Measurements from ENCODE around the gene DDX24.
A peak's percentile ranks its signal among the peaks of the same experiment; 100 is the strongest.

Gene DDX24

DNA sequence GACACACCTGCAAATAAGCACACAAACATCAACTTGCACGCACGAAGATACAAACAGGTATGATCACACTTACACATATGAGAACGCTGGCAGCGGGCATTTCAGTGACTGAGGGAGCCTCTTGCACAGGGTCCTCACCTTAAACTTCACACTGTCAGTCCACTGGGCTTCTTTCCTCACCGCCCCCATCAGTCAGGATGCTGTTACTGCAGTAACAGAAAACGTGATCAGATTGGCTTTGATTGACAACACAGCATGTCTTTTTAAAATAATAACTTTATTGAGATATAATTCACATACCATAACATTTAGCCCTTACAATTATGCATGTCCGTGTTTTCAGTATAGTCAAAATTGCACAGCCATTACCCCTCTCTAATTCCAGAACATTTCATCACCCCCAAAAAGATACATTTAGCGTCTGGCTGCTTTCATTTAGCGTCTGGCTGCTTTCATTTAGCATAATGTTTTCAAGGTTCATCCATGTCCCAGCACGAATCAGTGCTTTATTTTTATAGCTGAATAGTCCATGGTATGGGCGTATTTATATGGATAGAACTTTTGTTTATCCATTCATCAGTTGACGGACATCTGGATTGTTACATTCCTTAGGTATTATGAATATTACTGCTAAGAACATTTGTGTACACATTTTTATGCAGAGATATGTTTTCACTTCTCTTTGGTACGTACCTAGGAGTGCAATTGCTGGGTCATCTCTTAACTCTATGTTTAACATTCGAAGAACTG is 75.5 kb downstream of the DDX24 start:
- DNase-seq, result peak; percentile 23

DNA sequence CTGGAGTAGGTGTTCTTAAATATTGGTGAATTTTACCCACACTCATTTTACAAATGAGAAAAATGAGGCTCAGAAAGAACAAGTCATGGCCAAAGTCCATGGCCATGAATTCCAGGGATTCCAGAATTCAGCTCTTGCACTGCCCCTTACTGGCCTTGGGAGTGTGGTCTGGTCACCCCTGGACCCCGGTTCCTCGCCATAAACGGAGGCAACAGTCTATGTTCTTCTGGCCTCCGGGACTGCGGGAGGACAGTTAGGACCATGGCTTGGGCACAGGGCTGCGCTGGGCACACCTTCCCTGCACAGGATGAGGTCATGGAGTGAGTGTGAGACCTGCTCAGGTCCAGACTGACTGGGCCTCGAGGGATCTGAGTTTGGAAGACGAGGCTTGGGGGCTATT is 77.0 kb downstream of the DDX24 start:
- DNase-seq, result no peak

DNA sequence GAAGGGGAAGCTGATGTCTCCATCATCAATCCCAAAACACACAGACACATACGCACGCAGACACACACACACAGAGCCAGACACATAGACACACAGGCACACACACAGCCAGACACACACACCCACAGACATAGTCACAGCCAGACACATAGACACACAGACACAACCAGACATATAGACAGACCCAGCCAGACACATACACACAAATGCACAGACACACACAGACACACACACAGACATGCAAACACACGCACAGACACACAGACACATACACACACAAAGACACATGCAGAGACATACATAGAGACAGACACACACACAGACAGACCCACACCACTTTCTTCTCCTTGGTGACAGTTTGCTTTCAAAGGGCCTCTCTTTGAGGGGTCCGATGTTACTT is 77.6 kb downstream of the DDX24 start:
- no peak for DNase-seq

DNA sequence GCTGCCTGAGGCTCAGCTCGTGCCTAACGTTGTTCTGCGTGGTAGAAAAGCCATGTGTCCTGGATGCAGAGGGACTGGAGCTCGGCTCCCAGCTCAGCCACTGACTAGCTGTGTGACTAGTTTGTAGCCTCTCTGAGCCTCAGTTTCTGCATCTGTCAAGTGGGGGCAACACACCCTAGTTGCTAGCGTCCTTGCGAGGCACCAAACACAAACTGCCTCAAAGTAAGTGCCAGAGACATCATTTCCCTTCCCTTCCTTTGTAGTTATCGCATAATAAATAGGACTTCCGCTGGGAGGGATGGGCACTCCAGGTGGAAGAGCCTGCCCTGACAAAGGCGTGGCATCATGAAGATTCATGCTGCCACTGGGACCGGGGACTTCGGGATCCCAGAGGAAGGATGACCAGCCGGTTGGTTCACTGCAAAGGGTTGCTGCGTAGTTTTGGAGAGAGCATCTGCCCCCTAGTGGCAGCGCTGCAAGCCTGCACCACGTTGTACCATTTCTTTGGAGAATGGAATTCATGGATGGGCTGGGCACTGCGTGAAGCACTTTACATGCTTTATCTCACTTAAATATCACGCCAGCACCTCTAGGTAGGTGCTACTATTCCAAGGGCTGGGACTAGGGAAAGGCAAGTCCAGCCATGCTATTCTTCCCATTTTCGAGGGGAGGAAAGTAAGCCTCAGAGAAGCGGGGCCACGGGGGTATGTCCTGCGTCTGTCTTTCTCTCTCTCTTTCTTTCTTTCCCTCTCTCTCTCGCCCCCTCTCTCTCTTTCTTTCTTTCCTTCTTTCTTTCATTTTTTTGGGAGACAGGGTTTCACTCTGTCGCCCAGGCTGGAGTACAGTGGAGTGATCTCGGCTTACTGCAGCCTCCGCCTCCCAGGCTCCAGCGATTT is 79.3 kb downstream of the DDX24 start:
- DNase-seq, result peak; percentile 65

DNA sequence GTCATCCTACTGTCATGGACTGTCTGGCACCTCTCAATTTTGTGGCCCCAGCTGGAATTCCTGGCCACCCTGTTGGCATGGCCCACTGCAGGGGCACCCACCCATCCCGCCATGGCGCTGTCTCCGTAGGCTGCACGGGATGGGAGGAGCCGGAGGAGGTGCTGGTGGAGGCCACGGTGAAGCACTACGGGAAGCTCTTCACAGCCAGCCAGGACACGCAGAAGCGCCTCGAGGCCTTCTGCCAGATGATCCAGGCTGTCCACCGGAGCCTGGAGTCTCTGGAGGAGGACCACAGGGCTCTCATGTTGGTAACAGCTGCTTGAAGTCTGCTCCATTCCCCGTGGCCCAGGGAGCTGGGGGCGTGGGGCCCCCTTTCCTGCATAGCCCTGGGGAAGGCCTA is 80.0 kb downstream of the DDX24 start:
- DNase-seq, result no peak

DNA sequence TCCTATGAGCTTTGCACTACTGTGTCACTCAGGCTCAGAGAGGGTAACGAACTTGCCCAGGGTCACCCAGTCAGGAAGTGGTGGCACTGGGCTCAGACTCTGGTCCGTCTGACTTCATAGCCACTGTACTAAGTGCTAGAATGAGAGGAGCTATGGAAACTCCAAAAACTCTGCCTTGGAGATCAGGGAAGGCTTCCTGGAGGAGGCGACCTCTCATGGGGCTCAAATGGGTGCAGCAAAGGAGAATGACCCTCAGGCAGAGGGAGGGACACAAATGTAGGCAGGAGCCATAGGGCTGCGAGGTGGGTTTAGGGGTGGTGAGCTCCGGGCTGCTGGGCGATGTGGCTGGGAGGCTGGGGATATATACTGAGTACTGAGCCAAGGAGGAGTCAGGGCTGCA is 80.7 kb downstream of the DDX24 start:
- no peak for DNase-seq

DNA sequence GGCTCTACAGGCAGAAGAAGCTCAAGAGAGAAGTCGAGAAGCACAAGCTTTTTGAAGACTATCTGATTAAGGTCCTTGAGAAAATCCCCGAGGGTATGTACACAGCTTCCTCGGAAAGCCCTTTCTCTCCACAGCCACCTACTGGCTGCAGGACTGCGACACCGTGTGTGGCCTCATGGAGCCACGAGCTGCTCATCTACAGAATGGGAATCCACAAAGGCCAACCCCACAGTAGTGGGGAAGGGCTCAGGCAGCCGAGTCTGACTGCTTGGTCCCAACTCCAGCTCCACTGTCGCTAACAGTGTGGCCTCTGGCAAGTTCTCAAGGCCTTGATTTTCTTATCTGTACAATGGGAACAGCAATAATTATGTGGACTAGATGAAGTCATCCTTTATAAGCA is 81.4 kb downstream of the DDX24 start:
- DNase-seq, result no peak

DNA sequence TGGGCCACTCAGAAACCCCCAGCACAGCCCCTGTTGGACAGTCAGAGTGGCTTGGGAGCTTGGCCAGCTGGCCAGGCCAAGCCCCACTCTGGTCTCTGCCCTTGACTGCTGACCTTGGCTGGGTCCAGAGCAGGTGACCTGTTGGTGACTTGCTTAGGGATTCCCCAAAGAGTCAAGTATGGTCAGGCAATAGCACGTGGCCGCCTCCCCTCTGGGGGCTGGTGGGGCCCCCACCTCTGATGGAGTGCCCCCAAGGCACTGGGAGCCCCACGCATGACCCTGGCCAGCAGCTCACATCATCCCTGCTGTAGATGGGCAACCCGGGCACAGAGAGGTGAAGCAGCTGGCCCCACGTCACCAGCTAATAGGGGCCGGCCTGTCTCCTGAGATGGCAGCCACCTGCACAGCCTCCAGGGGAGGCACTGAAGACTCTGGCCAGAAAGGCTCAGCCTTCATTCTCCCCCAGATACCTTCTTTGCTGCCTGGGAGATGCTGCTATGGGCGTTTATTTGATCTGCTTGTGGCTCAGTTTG is 82.1 kb downstream of the DDX24 start:
- DNase-seq, result no peak

Data from CD4-positive, alpha-beta T cell treated with Interleukin-17A for 1 hour (primary cell).